Activated CD8-positive, alpha-beta T cell treated with anti-CD3 and anti-CD28 coated beads for 36 hours (primary cell): ENCODE results near the gene RLN2. TPM values are rescaled to one million over a fixed set of nuclear protein-coding genes. Genes with fewer than 3 reads are reported as not detected.
"Not testable (repeated sequence)": the region's sequence is repeated elsewhere in the genome, so short reads cannot be mapped to it uniquely, and the experiment has no call there.

Experiments
- ATAC-seq: fragments of 200-7000 bp; cut with Tn5 transposase; one replicate; pipeline ENCODE4 v1.10.0; 2021; ENCODE audit warnings: mild to moderate bottlenecking, moderate library complexity
- CTCF ChIA-PET: fragments of 350-600 bp; sonication (Branson Sonifier 250); formaldehyde crosslinking; loops from one replicate; lab custom pipeline; 2021; ENCODE audit warnings: antibody characterized with exemption; lab: Charles Lee
- POLR2A ChIA-PET: fragments of 350-600 bp; sonication (Branson Sonifier 250); formaldehyde crosslinking; loops from one replicate; lab custom pipeline; 2021; ENCODE audit warnings: antibody characterized with exemption; lab: Charles Lee
- DNase-seq: peaks from one replicate; pipeline ENCODE4 v3.0.0-alpha.2; 2020
- H3K27ac Mint-ChIP-seq: one replicate; pipeline ENCODE4 v1.8.0; 2021; ENCODE audit warnings: mild to moderate bottlenecking, mixed read lengths
- H3K27me3 Mint-ChIP-seq: one replicate; pipeline ENCODE4 v1.8.0; 2021; ENCODE audit warnings: mixed read lengths
- H3K36me3 Mint-ChIP-seq: one replicate; pipeline ENCODE4 v1.8.0; 2021; ENCODE audit warnings: low read depth, mixed read lengths
- H3K4me1 Mint-ChIP-seq: one replicate; pipeline ENCODE4 v1.8.0; 2021; ENCODE audit warnings: low read depth, mixed read lengths
- H3K4me3 Mint-ChIP-seq: one replicate; pipeline ENCODE4 v1.8.0; 2021; ENCODE audit warnings: mild to moderate bottlenecking, moderate library complexity, mixed read lengths
- H3K9me3 Mint-ChIP-seq: one replicate; pipeline ENCODE4 v1.8.0; 2021; ENCODE audit warnings: mixed read lengths
- CTCF ChIP-seq: fragments of 200-600 bp; IDR thresholded peaks from one replicate; pipeline ENCODE4 v1.8.0; 2022; ENCODE audit warnings: antibody characterized with exemption, mild to moderate bottlenecking
- intact Hi-C: fragments of 100-400 bp; cut with micrococcal nuclease; formaldehyde crosslinking; loops from one replicate; pipeline ENCODE4 v1.10.0; 2022
- total RNA-seq, 2 experiments: library from RNA; stranded (reverse); gene quantifications; one replicate each; pipeline ENCODE4 v1.2.3, GENCODE V29; 2021

RLN2 gene
- 1 to 10 TPM; 4.0 to 5.5 TPM for total RNA-seq

- H3K36me3 Mint-ChIP-seq, CTCF ChIA-PET, POLR2A ChIA-PET, H3K9me3 Mint-ChIP-seq, intact Hi-C loops, H3K27me3 Mint-ChIP-seq, H3K27ac Mint-ChIP-seq: not testable (repeated sequence)
- Mint-ChIP-seq H3K4me1 (peaks cover 24% of the 10 kb centered on the region), H3K4me3 (peak within 1 kb of the TSS; percentile 17)
- DNase-seq (peak; percentile 12), ATAC-seq (peak; percentile 99)
Measured at GRCh38 chr9:5303840-5304795, at the start of gene RLN2. Gene RLN2 (minus strand): TSS chr9:5304716. CDS start chr9:5304580, 136 bp downstream.

GRCh38 chr9:5354184-5354583 lies 49.7 kb upstream of the RLN2 start:
- Mint-ChIP-seq H3K27ac (no peak overlapping the region), H3K4me1 (peaks cover 28% of the 10 kb centered on the region), H3K27me3 (no peaks in the 10 kb centered on the region), H3K9me3 (peaks cover 6% of the 10 kb centered on the region), H3K4me3 (no peak overlapping the region), H3K36me3 (peaks cover 13% of the 10 kb centered on the region)
- TF ChIP-seq CTCF = no peak
- CTCF ChIA-PET = no interaction called here
- DNase-seq (no peak), ATAC-seq (no peak)
- intact Hi-C loops = no loop called here
- POLR2A ChIA-PET = no interaction called here

GRCh38 chr9:5352637-5353248 lies 48.2 kb upstream of the RLN2 start:
- ATAC-seq (peak; percentile 78), DNase-seq (peak; percentile 15)
- ChIA-PET POLR2A (interaction anchor here (0.7 to 1.1 kb wide), 2 partner anchors 9 to 39 kb away, joined by 3 read pairs; no protein-coding TSS in a partner anchor), CTCF (interaction anchor here (1.1 kb wide), 1 partner anchor 238 kb away, joined by 3 read pairs; no protein-coding TSS in a partner anchor)
- no peak for TF ChIP-seq CTCF
- peak overlapping the region; percentile 39 for H3K27ac Mint-ChIP-seq
- intact Hi-C loops = no loop called here
- H3K27me3 Mint-ChIP-seq = no peaks in the 10 kb centered on the region
- H3K36me3 Mint-ChIP-seq = peaks cover 10% of the 10 kb centered on the region
- no peak overlapping the region for H3K4me3 Mint-ChIP-seq
- peaks cover 8% of the 10 kb centered on the region for H3K9me3 Mint-ChIP-seq
- H3K4me1 Mint-ChIP-seq = peaks cover 28% of the 10 kb centered on the region

GRCh38 chr9:5338992-5339981 lies 34.8 kb upstream of the RLN2 start, which contains the start of gene RLN1:
Gene RLN1 (minus strand): TSS chr9:5339876. CDS start chr9:5339746, 130 bp downstream.
- H3K27me3 Mint-ChIP-seq, H3K36me3 Mint-ChIP-seq, intact Hi-C loops, H3K9me3 Mint-ChIP-seq: not testable (repeated sequence)
- peak; percentile 99 for ATAC-seq
- POLR2A ChIA-PET = interaction anchor here (1.2 kb wide), 1 partner anchor 17 kb away, joined by 4 read pairs; no protein-coding TSS in a partner anchor
- H3K27ac Mint-ChIP-seq = peak within 1 kb of the TSS; percentile 75
- peaks cover 32% of the 10 kb centered on the region for H3K4me1 Mint-ChIP-seq
- H3K4me3 Mint-ChIP-seq = peak within 1 kb of the TSS; percentile 65
- DNase-seq = peak; percentile 20
- CTCF ChIA-PET = interaction anchor here (1.4 kb wide), 1 partner anchor 18 kb away, joined by 3 read pairs; no protein-coding TSS in a partner anchor

- Mint-ChIP-seq H3K27me3 (no peaks in the 10 kb centered on the region), H3K4me1 (peaks cover 43% of the 10 kb centered on the region), H3K9me3 (no peaks in the 10 kb centered on the region), H3K36me3 (peaks cover 19% of the 10 kb centered on the region), H3K27ac (peak overlapping the region; percentile 66), H3K4me3 (peak overlapping the region; percentile 61)
- TF ChIP-seq CTCF = no peak
- no peak for ATAC-seq
- CTCF ChIA-PET = interaction anchor here (1.7 kb wide), 1 partner anchor 150 kb away, joined by 5 read pairs; no protein-coding TSS in a partner anchor
- peak; percentile 33 for DNase-seq
- POLR2A ChIA-PET = no interaction called here
- intact Hi-C loops = no loop called here
Measured at GRCh38 chr9:5336688-5337087, 32.2 kb upstream of the RLN2 start.

- H3K27ac Mint-ChIP-seq, H3K4me3 Mint-ChIP-seq, H3K9me3 Mint-ChIP-seq, CTCF ChIA-PET, intact Hi-C loops, DNase-seq, H3K27me3 Mint-ChIP-seq, POLR2A ChIA-PET, ATAC-seq: not testable (repeated sequence)
- peaks cover 44% of the 10 kb centered on the region for H3K4me1 Mint-ChIP-seq
- H3K36me3 Mint-ChIP-seq = peaks cover 51% of the 10 kb centered on the region
Measured at GRCh38 chr9:5331276-5331675, 26.8 kb upstream of the RLN2 start.
